ENCODE results near the gene ELFN1. TPM values are rescaled to one million over a fixed set of nuclear protein-coding genes. Genes with fewer than 3 reads are reported as not detected.

ELFN1 gene
- total RNA-seq, 2 experiments from 2014 or later = 0.20 to 0.36 TPM

GRCh38 chr7:1663857-1664651, 6.0 kb upstream of the ELFN1 start:
- H3K4me1 Mint-ChIP-seq (ENCODE audit: low read depth) = peaks cover 4% of the 10 kb centered on the region
- intact Hi-C loops (cut with micrococcal nuclease) = no loop called here
- H3K4me3 Mint-ChIP-seq = no peak overlapping the region
- DNase-seq (no peak), ATAC-seq (no peak)
- no peaks in the 10 kb centered on the region for H3K36me3 Mint-ChIP-seq (ENCODE audit: low read depth)
- H3K27ac Mint-ChIP-seq = no peak overlapping the region
- no peaks in the 10 kb centered on the region for H3K9me3 Mint-ChIP-seq
- ChIA-PET POLR2A (no interaction called here), CTCF (interaction anchor here (1.3 kb wide), 1 partner anchor 46 kb away, joined by 4 read pairs; no protein-coding TSS in a partner anchor)
- peaks cover 42% of the 10 kb centered on the region for H3K27me3 Mint-ChIP-seq
- TF ChIP-seq CTCF (IDR thresholded peaks at IDR 0.05) = no peak

- intact Hi-C loops (cut with micrococcal nuclease) = no loop called here
- TF ChIP-seq CTCF (IDR thresholded peaks at IDR 0.05) = peak; percentile 75
- H3K9me3 Mint-ChIP-seq = no peaks in the 10 kb centered on the region
- ChIA-PET CTCF (no interaction called here), POLR2A (no interaction called here)
- no peak overlapping the region for H3K4me3 Mint-ChIP-seq
- ATAC-seq = peak; percentile 50
- H3K27ac Mint-ChIP-seq = no peak overlapping the region
- H3K36me3 Mint-ChIP-seq (ENCODE audit: low read depth) = no peaks in the 10 kb centered on the region
- H3K27me3 Mint-ChIP-seq = peaks cover 41% of the 10 kb centered on the region
- H3K4me1 Mint-ChIP-seq (ENCODE audit: low read depth) = peaks cover 5% of the 10 kb centered on the region
- DNase-seq = peak; percentile 66
Measured at GRCh38 chr7:1664711-1665548, 5.1 kb upstream of the ELFN1 start.

- DNase-seq (peak; percentile 17), ATAC-seq (peak; percentile 35)
- H3K4me3 Mint-ChIP-seq = no peak overlapping the region
- ChIA-PET CTCF (no interaction called here), POLR2A (no interaction called here)
- peaks cover 38% of the 10 kb centered on the region for H3K27me3 Mint-ChIP-seq
- H3K4me1 Mint-ChIP-seq (ENCODE audit: low read depth) = peaks cover 5% of the 10 kb centered on the region
- no peak overlapping the region for H3K27ac Mint-ChIP-seq
- no peaks in the 10 kb centered on the region for H3K9me3 Mint-ChIP-seq
- H3K36me3 Mint-ChIP-seq (ENCODE audit: low read depth) = no peaks in the 10 kb centered on the region
- TF ChIP-seq CTCF (IDR thresholded peaks at IDR 0.05) = no peak
- intact Hi-C loops (cut with micrococcal nuclease) = no loop called here
Measured at GRCh38 chr7:1665549-1666316, 4.3 kb upstream of the ELFN1 start.

- Mint-ChIP-seq H3K27ac (no peak overlapping the region), H3K36me3 (ENCODE audit: low read depth) (no peaks in the 10 kb centered on the region)
Measured at GRCh38 chr7:1666317-1666822, 3.7 kb upstream of the ELFN1 start.

More at GRCh38 chr7:1666317-1666822, 3.7 kb upstream of the ELFN1 start:
- ChIA-PET POLR2A (no interaction called here), CTCF (no interaction called here)
- TF ChIP-seq CTCF (IDR thresholded peaks at IDR 0.05) = no peak
- H3K4me1 Mint-ChIP-seq (ENCODE audit: low read depth) = peaks cover 5% of the 10 kb centered on the region
- DNase-seq (no peak), ATAC-seq (peak; percentile 6)
- H3K4me3 Mint-ChIP-seq = no peak overlapping the region
- intact Hi-C loops (cut with micrococcal nuclease) = no loop called here
- no peaks in the 10 kb centered on the region for H3K9me3 Mint-ChIP-seq
- peaks cover 40% of the 10 kb centered on the region for H3K27me3 Mint-ChIP-seq

Measured in activated CD8-positive, alpha-beta T cell treated with anti-CD3 and anti-CD28 coated beads for 36 hours (primary cell).